IMR-90 (cell line): Measurements from ENCODE around the gene ARHGEF33.

ENCODE experiments used
- BHLHE40 ChIP-seq: fragments of 150-350 bp; IDR thresholded peaks from 2 replicates; pipeline ENCODE4 v1.6.1; 2016; ENCODE audit warnings: mild to moderate bottlenecking, low read depth, low read length
- CEBPB ChIP-seq: IDR thresholded peaks from 2 replicates; pipeline ENCODE4 v1.6.1; 2012; ENCODE audit warnings: low read depth, low read length, improper control_type of control experiment
- CTCF ChIP-seq: conservative IDR thresholded peaks from 2 replicates; pipeline ENCODE4 v1.5.1; 2012; ENCODE audit warnings: mild to moderate bottlenecking, low read depth, low read length, improper control_type of control experiment
- ELK1 ChIP-seq: fragments of 150-350 bp; IDR thresholded peaks from 2 replicates; pipeline ENCODE4 v1.6.1; 2016; ENCODE audit warnings: low read depth, mild to moderate bottlenecking, low read length, moderate library complexity, borderline replicate concordance
- FOS ChIP-seq: fragments of 150-350 bp; IDR thresholded peaks from 2 replicates; pipeline ENCODE4 v1.6.1; 2016; ENCODE audit warnings: low read depth, low read length
- MAZ ChIP-seq: IDR thresholded peaks from 2 replicates; pipeline ENCODE4 v1.6.1; 2012; ENCODE audit warnings: low read depth, mild to moderate bottlenecking, low read length, improper control_type of control experiment, moderate library complexity, borderline replicate concordance
- MXI1 ChIP-seq: IDR thresholded peaks from 2 replicates; pipeline ENCODE4 v1.6.1; 2012; ENCODE audit warnings: low read depth, mild to moderate bottlenecking, low read length, moderate library complexity, borderline replicate concordance
- POLR2A ChIP-seq: IDR thresholded peaks from 2 replicates; pipeline ENCODE4 v1.6.1; 2012; ENCODE audit warnings: mild to moderate bottlenecking, low read depth, low read length
- RAD21 ChIP-seq: IDR thresholded peaks from 2 replicates; pipeline ENCODE4 v1.6.1; 2012; ENCODE audit warnings: low read length, improper control_type of control experiment
- USF2 ChIP-seq: fragments of 150-350 bp; IDR thresholded peaks from 2 replicates; pipeline ENCODE4 v1.6.1; 2017; ENCODE audit warnings: mild to moderate bottlenecking, antibody characterized with exemption, low read length, low read depth

DNA sequence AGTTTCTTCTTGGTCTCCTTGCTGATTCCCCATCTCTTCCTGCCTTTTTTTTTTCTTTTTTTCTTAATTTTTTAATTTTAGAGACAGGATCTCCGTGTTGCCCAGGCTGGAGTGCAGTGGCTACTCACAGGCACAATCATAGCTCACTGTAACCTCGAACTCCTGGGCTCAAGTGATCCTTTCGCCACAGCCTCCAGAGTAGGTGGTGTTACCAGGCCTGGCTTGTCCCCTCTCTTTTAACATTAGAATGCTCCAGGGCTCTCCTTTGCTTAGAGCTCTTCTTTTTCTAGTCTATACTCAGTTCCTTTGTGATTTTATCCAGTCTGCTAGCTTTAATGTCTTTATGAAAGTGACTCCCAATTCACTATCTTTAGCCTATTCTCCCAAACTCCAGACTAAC is 89.2 kb downstream of the ARHGEF33 start:
- TF ChIP-seq CTCF = no peak
- no peak for TF ChIP-seq FOS
- TF ChIP-seq RAD21 = no peak
- no peak for TF ChIP-seq MXI1
- TF ChIP-seq BHLHE40 = no peak
- TF ChIP-seq POLR2A = no peak
- no peak for TF ChIP-seq CEBPB
- no peak for TF ChIP-seq ELK1
- TF ChIP-seq MAZ = no peak
- TF ChIP-seq USF2 = no peak
